Body of pancreas (tissue), 4 donors: ENCODE results near the gene GIT1. TPM values are rescaled to one million over a fixed set of nuclear protein-coding genes. Genes with fewer than 3 reads are reported as not detected.
A peak's percentile ranks its signal among the peaks of the same experiment; 100 is the strongest.

ENCODE experiments used
- ATAC-seq: fragments of 150-250 bp; one replicate; pipeline ENCODE4 v1.9.1; 2016
- DNase-seq, 4 donors: peaks; one replicate each; pipeline ENCODE4 v3.0.0-alpha.2; 2019
- H3K27ac ChIP-seq, 4 donors: fragments of 200-600 bp; sonication (generic); 1 replicate in 3 of 4; 2 replicates in 1 of 4; pipeline versions ENCODE4 v1.5.1 to v1.6.1; 2016 to 2019; ENCODE audit warnings: mild to moderate bottlenecking in 1 of 4, mixed read lengths in 1 of 4, moderate library complexity in 1 of 4
- H3K27me3 ChIP-seq, 2 donors: fragments of 200-600 bp; sonication (generic); one replicate each; pipeline ENCODE4 v1.6.0; 2016; ENCODE audit warnings: mild to moderate bottlenecking in 1 of 2
- H3K36me3 ChIP-seq, 2 donors: fragments of 200-600 bp; sonication (generic); replicated peaks in 1 of 2; 2 replicates each; pipeline ENCODE4 v1.5.1; 2016; ENCODE audit warnings: low read depth in 2 of 2; ENCODE audit not compliant: insufficient read depth in 1 of 2
- H3K4me1 ChIP-seq: fragments of 200-600 bp; sonication (generic); one replicate; pipeline ENCODE4 v1.6.0; 2016
- H3K4me3 ChIP-seq, 2 donors: fragments of 200-600 bp; sonication (generic); 1 replicate in 1 of 2; 2 replicates in 1 of 2; pipeline ENCODE4 v1.5.1; 2016 to 2019
- H3K9me3 ChIP-seq, 3 donors: fragments of 200-600 bp; sonication (generic); 1 replicate in 2 of 3; 2 replicates in 1 of 3; pipeline ENCODE4 v1.5.1; 2016
- CTCF ChIP-seq, 7 experiments: fragments of 450-650 bp in 4 of 7; fragments of 200-600 bp in 3 of 7; sonication (generic) in 3 of 7; IDR thresholded peaks; one replicate each; pipeline ENCODE4 v1.5.1; 2016 to 2019; ENCODE audit warnings: antibody characterized with exemption in 7 of 7
- POLR2A ChIP-seq, 3 donors: fragments of 450-650 bp; IDR thresholded peaks; one replicate each; pipeline ENCODE4 v1.6.1; 2016; ENCODE audit warnings: antibody characterized with exemption in 3 of 3, mild to moderate bottlenecking in 2 of 3
- WGBS, 2 donors: methylation state at CpG; one replicate each; pipeline ENCODE4 v1.1.5; 2017; 5-methylcytosine and 5-hydroxymethylcytosine counted together
- intact Hi-C: fragments of 100-400 bp; cut with DNase I; formaldehyde crosslinking; loops from one replicate; pipeline ENCODE4 v1.15.1; 2023
- total RNA-seq, 2 donors: library from RNA; depleted of rRNA; stranded (reverse); fragments of >200 nt; gene quantifications; one replicate each; pipeline ENCODE4 v1.1.0, GENCODE V29; 2016

The GIT1 gene
- total RNA-seq, 2 donors from 2014 or later = 26.7 to 34.3 TPM

GRCh38 chr17:29570521-29570920 is 18.9 kb downstream of the GIT1 start:
- Histone ChIP-seq H3K4me3 (no peak overlapping the region), H3K27me3 (no peaks in the 10 kb centered on the region), H3K27ac (no peak overlapping the region), H3K36me3 (no peaks in the 10 kb centered on the region), H3K4me1 (peaks cover 69% of the 10 kb centered on the region), H3K9me3 (no peaks in the 10 kb centered on the region)
- intact Hi-C loops = no loop called here
- DNase-seq = peak in 2 of 4 donors; percentile 1 to 9
- WGBS, 2 donors = 83% methylated on average over 7 of the region's 7 CpGs
- no peak for TF ChIP-seq POLR2A (IDR thresholded peaks at IDR 0.05)
- TF ChIP-seq CTCF (IDR thresholded peaks at IDR 0.05) = no peak
- no peak for ATAC-seq

GRCh38 chr17:29569245-29569950 is 20.1 kb downstream of the GIT1 start:
- peaks cover 69% of the 10 kb centered on the region for H3K4me1 ChIP-seq

GRCh38 chr17:29568331-29569244 is 20.9 kb downstream of the GIT1 start, which contains the start of gene TP53I13:
Gene TP53I13, plus strand, starts transcription at chr17:29568701. Its CDS starts 58 bp downstream, at chr17:29568759.
- WGBS, 2 donors = 1% methylated on average over 35 to 58 of the region's 85 CpGs
- H3K9me3 ChIP-seq = no peaks in the 10 kb centered on the region
- DNase-seq (peak; percentile 89 to 94 (median 92)), ATAC-seq (peak; percentile 77)
- TF ChIP-seq CTCF (IDR thresholded peaks at IDR 0.05) (no peak), POLR2A (IDR thresholded peaks at IDR 0.05) (peak; percentile 43 to 81 (median 78))
- intact Hi-C loops = no loop called here
- peaks cover 66% of the 10 kb centered on the region for H3K4me1 ChIP-seq
- peak within 1 kb of the TSS; percentile 35 to 40 for H3K4me3 ChIP-seq
- H3K27me3 ChIP-seq = no peaks in the 10 kb centered on the region
- no peaks in the 10 kb centered on the region for H3K36me3 ChIP-seq
- peak within 1 kb of the TSS; percentile 90 to 95 (median 92) for H3K27ac ChIP-seq

More at GRCh38 chr17:29569245-29569950, 20.1 kb downstream of the GIT1 start:
- ATAC-seq = no peak
- Histone ChIP-seq H3K4me3 (peak overlapping the region; percentile 35 to 40), H3K27me3 (no peaks in the 10 kb centered on the region), H3K27ac (peak overlapping the region; percentile 90 to 95 (median 92)), H3K9me3 (no peaks in the 10 kb centered on the region), H3K36me3 (no peaks in the 10 kb centered on the region)
- TF ChIP-seq POLR2A (IDR thresholded peaks at IDR 0.05) (no peak), CTCF (IDR thresholded peaks at IDR 0.05) (no peak)
- 56% methylated on average over 14 of the region's 14 CpGs for WGBS, 2 donors
- intact Hi-C loops = no loop called here
- DNase-seq = peak in 1 of 4 donors; percentile 17

GRCh38 chr17:29567554-29568330 is 21.7 kb downstream of the GIT1 start:
- Histone ChIP-seq H3K9me3 (no peaks in the 10 kb centered on the region), H3K4me3 (peak overlapping the region; percentile 19 to 30), H3K4me1 (peaks cover 58% of the 10 kb centered on the region), H3K27me3 (no peaks in the 10 kb centered on the region), H3K36me3 (no peaks in the 10 kb centered on the region), H3K27ac (peak overlapping the region; percentile 90 to 95 (median 92))
- ATAC-seq (peak; percentile 34), DNase-seq (peak; percentile 65 to 71 (median 70))
- no peak for TF ChIP-seq POLR2A (IDR thresholded peaks at IDR 0.05)
- peak; percentile 17 to 43 (median 26) for TF ChIP-seq CTCF (IDR thresholded peaks at IDR 0.05)
- WGBS, 2 donors = 0% methylated on average over 4 to 61 of the region's 63 CpGs
- intact Hi-C loops = no loop called here
